VCaP (cell line): ENCODE measurements around the gene KCNQ5.

ENCODE experiments used
- H3K27ac ChIP-seq: fragments of 450-650 bp; 2 replicates; pipeline ENCODE4 v1.5.1; 2017
- TF ChIP-seq, protein P1 (sequence below): fragments of 450-650 bp; conservative IDR thresholded peaks from 2 replicates; pipeline ENCODE4 v1.5.1; 2017; ENCODE audit warnings: mild to moderate bottlenecking, moderate library complexity

The KCNQ5 gene

DNA sequence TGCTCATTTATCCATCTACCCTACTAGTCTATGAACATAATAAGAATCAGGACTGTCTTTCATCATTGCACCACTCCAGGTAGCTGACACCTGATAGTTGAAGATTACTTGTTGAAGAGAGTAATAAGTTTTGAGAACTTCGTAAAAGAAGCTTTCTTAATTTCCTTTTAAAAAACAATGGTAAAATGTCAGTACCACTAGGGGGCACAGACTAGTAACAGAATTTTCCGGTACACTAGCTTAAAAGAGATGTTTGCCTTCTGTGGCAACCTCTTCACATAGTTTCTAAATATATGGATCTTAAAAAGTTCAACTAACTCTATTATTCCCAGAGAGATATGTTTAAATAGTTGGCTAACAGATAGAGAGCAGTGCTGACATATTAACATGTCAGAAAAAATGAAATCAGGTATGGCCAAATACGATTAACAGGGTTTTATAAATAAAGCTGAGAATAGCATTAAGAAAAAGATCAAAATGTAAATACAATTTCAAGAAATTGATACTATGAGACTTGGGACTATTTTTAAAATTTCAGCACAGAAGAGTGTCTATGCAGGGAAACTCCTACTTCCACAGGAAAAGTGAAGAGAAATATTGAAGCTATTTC is 5.4 kb upstream of the KCNQ5 start:
- no peak overlapping the region for H3K27ac ChIP-seq
- TF ChIP-seq, protein P1, sequence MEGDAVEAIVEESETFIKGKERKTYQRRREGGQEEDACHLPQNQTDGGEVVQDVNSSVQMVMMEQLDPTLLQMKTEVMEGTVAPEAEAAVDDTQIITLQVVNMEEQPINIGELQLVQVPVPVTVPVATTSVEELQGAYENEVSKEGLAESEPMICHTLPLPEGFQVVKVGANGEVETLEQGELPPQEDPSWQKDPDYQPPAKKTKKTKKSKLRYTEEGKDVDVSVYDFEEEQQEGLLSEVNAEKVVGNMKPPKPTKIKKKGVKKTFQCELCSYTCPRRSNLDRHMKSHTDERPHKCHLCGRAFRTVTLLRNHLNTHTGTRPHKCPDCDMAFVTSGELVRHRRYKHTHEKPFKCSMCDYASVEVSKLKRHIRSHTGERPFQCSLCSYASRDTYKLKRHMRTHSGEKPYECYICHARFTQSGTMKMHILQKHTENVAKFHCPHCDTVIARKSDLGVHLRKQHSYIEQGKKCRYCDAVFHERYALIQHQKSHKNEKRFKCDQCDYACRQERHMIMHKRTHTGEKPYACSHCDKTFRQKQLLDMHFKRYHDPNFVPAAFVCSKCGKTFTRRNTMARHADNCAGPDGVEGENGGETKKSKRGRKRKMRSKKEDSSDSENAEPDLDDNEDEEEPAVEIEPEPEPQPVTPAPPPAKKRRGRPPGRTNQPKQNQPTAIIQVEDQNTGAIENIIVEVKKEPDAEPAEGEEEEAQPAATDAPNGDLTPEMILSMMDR: peak; percentile 76

DNA sequence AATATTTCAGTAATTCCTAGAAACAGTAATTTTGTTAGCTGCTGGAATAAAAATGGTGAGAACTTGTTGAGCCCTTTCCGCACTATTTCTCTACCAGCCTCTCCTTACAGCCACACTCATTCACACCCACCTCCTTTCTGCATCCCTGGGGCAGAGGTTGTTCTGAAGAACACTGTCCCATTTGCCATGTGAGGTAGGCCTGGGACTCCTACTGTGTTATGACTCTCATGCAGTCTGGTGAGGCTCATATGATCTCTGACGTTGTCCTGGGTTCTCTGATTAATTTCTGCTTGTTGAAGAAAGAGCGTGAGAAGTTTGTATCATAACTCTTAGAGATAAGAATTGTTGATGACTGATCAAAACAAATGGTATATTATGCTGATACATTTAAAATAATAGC is 4.1 kb upstream of the KCNQ5 start:
- TF ChIP-seq, protein P1: no peak
- H3K27ac ChIP-seq: no peak overlapping the region

DNA sequence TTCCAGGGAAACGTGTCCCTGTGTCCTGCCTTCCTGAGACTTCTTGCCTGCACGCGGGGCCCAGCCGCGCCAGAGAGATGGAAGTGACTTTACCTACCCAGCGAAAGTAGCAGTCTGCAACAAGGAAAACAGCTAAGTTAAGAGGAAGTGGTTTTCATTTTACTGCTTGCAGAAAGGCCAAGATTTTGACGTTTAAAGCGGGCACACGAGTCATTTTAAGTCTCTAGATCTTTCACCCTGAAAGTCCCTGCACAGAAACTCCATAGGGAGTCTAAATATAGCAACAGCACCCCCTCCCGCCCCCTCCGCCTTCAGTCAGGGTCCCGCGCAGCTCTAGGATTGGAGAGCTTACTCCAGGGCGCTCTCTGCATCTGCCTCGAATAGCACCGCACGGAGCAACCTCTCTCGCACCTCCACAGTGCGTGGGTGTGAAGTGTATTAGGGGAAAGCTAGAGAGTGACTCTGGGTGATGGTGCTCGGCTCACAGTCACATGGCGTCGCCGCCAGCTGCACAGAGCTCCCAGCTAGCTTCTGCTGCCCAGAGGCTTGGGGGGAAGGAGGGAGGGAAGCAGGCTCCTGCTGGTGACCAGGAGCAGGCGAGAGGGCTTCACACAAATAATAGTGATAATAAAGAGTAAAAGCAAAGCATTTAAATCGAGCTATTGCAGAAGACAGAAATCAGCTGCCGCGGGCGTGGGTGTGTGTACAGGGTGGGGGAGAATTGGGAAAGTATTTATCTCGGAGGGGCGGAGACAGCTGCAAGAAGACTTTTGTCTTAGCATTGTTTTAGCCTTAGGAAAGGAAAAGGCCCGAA is 1.8 kb upstream of the KCNQ5 start:
- TF ChIP-seq, protein P1: no peak
- no peak overlapping the region for H3K27ac ChIP-seq

DNA sequence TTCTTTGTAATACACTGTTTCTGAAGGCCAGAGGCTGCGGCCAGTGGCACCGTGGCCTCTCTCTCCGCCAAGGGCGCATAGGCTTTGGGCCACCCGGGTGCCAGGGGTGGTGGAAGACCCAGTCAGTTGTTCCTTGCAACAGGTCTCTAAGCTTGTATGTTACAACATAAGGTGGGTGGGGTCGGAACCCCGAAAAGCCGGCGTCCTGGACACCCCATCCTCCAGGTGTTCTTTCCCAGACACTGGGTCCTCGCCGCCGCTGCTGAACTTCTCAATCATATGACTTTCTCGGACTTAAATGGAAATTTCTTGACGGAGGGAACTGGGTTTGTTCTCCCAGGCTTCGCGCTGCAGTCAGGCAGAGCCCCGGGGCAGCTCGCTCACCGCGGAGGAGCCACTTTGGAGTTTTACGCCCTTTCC is 983 bp upstream of the KCNQ5 start:
- TF ChIP-seq, protein P1: no peak
- no peak overlapping the region for H3K27ac ChIP-seq

DNA sequence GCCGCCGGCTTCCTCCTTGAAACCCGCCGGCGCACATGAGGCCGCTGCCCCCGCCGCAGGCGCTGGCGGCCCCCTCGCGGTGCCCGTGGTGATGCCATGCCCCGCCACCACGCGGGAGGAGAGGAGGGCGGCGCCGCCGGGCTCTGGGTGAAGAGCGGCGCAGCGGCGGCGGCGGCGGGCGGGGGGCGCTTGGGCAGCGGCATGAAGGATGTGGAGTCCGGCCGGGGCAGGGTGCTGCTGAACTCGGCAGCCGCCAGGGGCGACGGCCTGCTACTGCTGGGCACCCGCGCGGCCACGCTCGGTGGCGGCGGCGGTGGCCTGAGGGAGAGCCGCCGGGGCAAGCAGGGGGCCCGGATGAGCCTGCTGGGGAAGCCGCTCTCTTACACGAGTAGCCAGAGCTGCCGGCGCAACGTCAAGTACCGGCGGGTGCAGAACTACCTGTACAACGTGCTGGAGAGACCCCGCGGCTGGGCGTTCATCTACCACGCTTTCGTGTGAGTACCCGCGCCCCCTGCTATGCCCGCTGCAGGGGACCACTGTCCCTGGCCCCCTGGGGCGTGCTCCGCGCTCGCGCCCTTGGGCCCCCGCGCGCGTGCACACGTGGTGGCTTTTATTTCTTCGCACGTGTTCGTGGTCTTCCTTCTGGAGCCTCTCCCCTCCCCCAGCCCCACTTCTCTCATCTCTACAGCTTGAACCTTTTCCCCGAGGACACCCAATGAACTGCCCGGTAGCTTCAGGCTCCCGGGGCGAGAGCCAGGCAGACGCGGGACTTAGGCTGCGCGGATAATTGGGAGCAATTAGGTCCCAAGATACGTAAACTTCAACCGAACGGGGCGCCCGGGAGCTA is 453 bp downstream of the KCNQ5 start:
- no peak overlapping the region for H3K27ac ChIP-seq
- TF ChIP-seq, protein P1: peak; percentile 42

GRCh38 chr6:72623808-72624207 is 1.9 kb downstream of the KCNQ5 start:
- TF ChIP-seq, protein P1: no peak
- no peak overlapping the region for H3K27ac ChIP-seq
